ENCODE results near the gene YOD1. TPM values are rescaled to one million over a fixed set of nuclear protein-coding genes. Genes with fewer than 3 reads are reported as not detected.

YOD1 gene
- total and polyA plus RNA-seq, 7 donors: 1.2 to 7.8 (median 5.2) TPM

GRCh38 chr1:207058878-207059867 is 8.2 kb upstream of the YOD1 start:
- Histone ChIP-seq H3K4me3 (no peak overlapping the region), H3K27ac (no peak overlapping the region), H3K27me3 (no peaks in the 10 kb centered on the region), H3K9me3 (no peaks in the 10 kb centered on the region), H3K4me1 (no peaks in the 10 kb centered on the region), H3K36me3 (peaks cover 3 to 33% (median 23%) of the 10 kb centered on the region in 4 donors)
- DNase-seq: no peak
- TF ChIP-seq CTCF (IDR thresholded peaks at IDR 0.05) (no peak), EP300 (IDR thresholded peaks at IDR 0.05) (no peak), POLR2AphosphoS5 (IDR thresholded peaks at IDR 0.05) (no peak)
- intact Hi-C loops (cut with DNase I): no loop called here
- 77 to 87% methylated on average over 6 of the region's 6 CpGs for WGBS, 2 donors

- Histone ChIP-seq H3K4me1 (peaks cover 0 to 4% (median 2%) of the 10 kb centered on the region in 4 donors), H3K27ac (no peak overlapping the region), H3K27me3 (no peaks in the 10 kb centered on the region), H3K4me3 (no peak overlapping the region), H3K9me3 (no peaks in the 10 kb centered on the region), H3K36me3 (peaks cover 3 to 24% (median 18%) of the 10 kb centered on the region in 4 donors)
- intact Hi-C loops (cut with DNase I): no loop called here
- no peak for DNase-seq
- WGBS, 2 donors: 89 to 91% methylated on average over 4 of the region's 4 CpGs
- TF ChIP-seq POLR2A (IDR thresholded peaks at IDR 0.05) (no peak), POLR2AphosphoS5 (IDR thresholded peaks at IDR 0.05) (no peak), CTCF (IDR thresholded peaks at IDR 0.05) (no peak), EP300 (IDR thresholded peaks at IDR 0.05) (no peak)
These were observed 7.2 kb upstream of the YOD1 start for GRCh38 chr1:207058252-207058651.

- intact Hi-C loops (cut with DNase I): no loop called here
These were observed 5.7 kb upstream of the YOD1 start for GRCh38 chr1:207056673-207057072.

GRCh38 chr1:207055386-207056001 is 4.5 kb upstream of the YOD1 start:
- intact Hi-C loops (cut with DNase I): loop anchor here (2.0 kb wide), 1 partner anchor 21 kb away; no protein-coding TSS in a partner anchor
- no peak for TF ChIP-seq CTCF (IDR thresholded peaks at IDR 0.05)
- no peak for TF ChIP-seq POLR2A (IDR thresholded peaks at IDR 0.05)
- no peak for TF ChIP-seq EP300 (IDR thresholded peaks at IDR 0.05)
- no peak for TF ChIP-seq POLR2AphosphoS5 (IDR thresholded peaks at IDR 0.05)
- no peak overlapping the region for H3K4me3 ChIP-seq
- H3K27ac ChIP-seq: no peak overlapping the region
- no peaks in the 10 kb centered on the region for H3K27me3 ChIP-seq
- H3K4me1 ChIP-seq: peaks cover 0 to 20% (median 16%) of the 10 kb centered on the region in 4 donors
- WGBS, 2 donors: 48 to 64% methylated on average over 3 of the region's 3 CpGs
- H3K9me3 ChIP-seq: no peaks in the 10 kb centered on the region
- DNase-seq: no peak
- H3K36me3 ChIP-seq: peaks cover 0 to 4% (median 0%) of the 10 kb centered on the region in 4 donors

More at GRCh38 chr1:207056673-207057072, 5.7 kb upstream of the YOD1 start:
- Histone ChIP-seq H3K4me3 (no peak overlapping the region), H3K27ac (no peak overlapping the region), H3K27me3 (no peaks in the 10 kb centered on the region), H3K36me3 (peaks cover 0 to 10% (median 3%) of the 10 kb centered on the region in 4 donors), H3K4me1 (peaks cover 0 to 13% (median 11%) of the 10 kb centered on the region in 4 donors), H3K9me3 (no peaks in the 10 kb centered on the region)
- 15 to 59% methylated on average over 6 of the region's 6 CpGs for WGBS, 2 donors
- DNase-seq: no peak
- TF ChIP-seq POLR2AphosphoS5 (IDR thresholded peaks at IDR 0.05) (no peak), EP300 (IDR thresholded peaks at IDR 0.05) (no peak), POLR2A (IDR thresholded peaks at IDR 0.05) (no peak), CTCF (IDR thresholded peaks at IDR 0.05) (no peak)

Measured in sigmoid colon (tissue), 7 donors.